ENCODE data around the gene NRTN. TPM values are rescaled to one million over a fixed set of nuclear protein-coding genes. Genes with fewer than 3 reads are reported as not detected.

Gene NRTN
- total and polyA plus RNA-seq, 2 donors (not counting 3 experiments of a cell fraction or from before 2014, with no cell fraction given), result 0.41 TPM; not detected in 1

GRCh38 chr19:5806905-5807304 is 2.0 kb downstream of the NRTN start:
- Histone ChIP-seq H3K4me1 (ENCODE audit: control insufficient read depth, extremely low read depth, insufficient read depth, low read length) (peaks cover 5% of the 10 kb centered on the region), H2AFZ (ENCODE audit: low read depth, low read length) (no peak overlapping the region), H3K9ac (replicated peaks; ENCODE audit: extremely low read depth, insufficient read depth, low read length) (no peak overlapping the region), H3K27me3 (ENCODE audit: control insufficient read depth in 2 of 2, insufficient read depth in 2 of 2, low read length in 2 of 2) (peaks cover 2 to 7% of the 10 kb centered on the region in 2 experiments), H3K9me3 (replicated peaks; ENCODE audit: control insufficient read depth, insufficient read depth, low read length) (no peaks in the 10 kb centered on the region), H3K36me3 (ENCODE audit: control insufficient read depth in 2 of 2, extremely low read depth in 1 of 2, insufficient read depth in 2 of 2, low read length in 2 of 2) (no peaks in the 10 kb centered on the region), H3K4me2 (ENCODE audit: insufficient read depth, low read length) (no peak overlapping the region), H3K4me3 (replicated peaks in 1 of 3; ENCODE audit: insufficient read depth in 1 of 3, low read depth in 1 of 3, low read length in 3 of 3) (no peak overlapping the region), H4K20me1 (replicated peaks; ENCODE audit: control insufficient read depth, extremely low read depth, insufficient read depth, low read length) (no peaks in the 10 kb centered on the region), H3K79me2 (ENCODE audit: control insufficient read depth, insufficient read depth, low read length) (no peaks in the 10 kb centered on the region), H3K27ac (ENCODE audit: insufficient read depth, low read depth, low read length) (no peak overlapping the region), H3K9me1 (replicated peaks; ENCODE audit: control insufficient read depth, extremely low read depth, insufficient read depth, low read length) (no peaks in the 10 kb centered on the region)
- FAIRE-seq, result no peak
- intact Hi-C loops (cut with micrococcal nuclease) (loop anchor here (10.0 kb wide), 1 partner anchor 178 kb away; no protein-coding TSS in a partner anchor), dilution Hi-C loops (cut with MboI; ENCODE audit: extremely low pct_ligation_motif_present, low sequenced_read_pairs) (no loop called here)
- CTCF ChIA-PET, result interaction anchor here (0.7 to 1.3 kb wide), 4 partner anchors 9 to 216 kb away, joined by 3 to 10 read pairs (median 3); no protein-coding TSS in a partner anchor
- POLR2A ChIA-PET, result no interaction called here
- no TSS peak for BruUV-seq (replicated peaks)
- no peak for TF ChIP-seq FOS (IDR thresholded peaks at IDR 0.05; ENCODE audit: borderline replicate concordance, insufficient read depth, low read length)
- no peak for TF ChIP-seq POLR2A (IDR thresholded peaks at IDR 0.05; ENCODE audit: low read depth, low read length)
- DNase-seq (ENCODE audit: low read depth, low spot score), result no peak

GRCh38 chr19:5808120-5808816 is 3.4 kb downstream of the NRTN start:
- BruUV-seq (replicated peaks), result no TSS peak
- no peak for TF ChIP-seq FOS (IDR thresholded peaks at IDR 0.05; ENCODE audit: borderline replicate concordance, insufficient read depth, low read length)
- TF ChIP-seq JUN (IDR thresholded peaks at IDR 0.05; ENCODE audit: borderline replicate concordance, insufficient read depth, insufficient read length, low read depth), result no peak
- TF ChIP-seq MAX (IDR thresholded peaks at IDR 0.05; ENCODE audit: insufficient read depth, insufficient read length), result no peak
- no peak for TF ChIP-seq POLR2AphosphoS5 (IDR thresholded peaks at IDR 0.05; ENCODE audit: insufficient read depth, low read depth, low read length)
- TF ChIP-seq MYC (IDR thresholded peaks at IDR 0.05; ENCODE audit: low read depth, low read length), result no peak
- TF ChIP-seq POLR2A (IDR thresholded peaks at IDR 0.05; ENCODE audit: low read depth, low read length), result no peak
- TF ChIP-seq GATA2 (IDR thresholded peaks at IDR 0.05; ENCODE audit: insufficient read depth, insufficient read length, low read depth, low read length), result no peak
- TF ChIP-seq CTCF (IDR thresholded peaks at IDR 0.05; ENCODE audit: extremely low read depth in 1 of 2, insufficient read depth in 1 of 2, low read depth in 1 of 2, low read length in 2 of 2), result no peak
- no peak for TF ChIP-seq EZH2 (IDR thresholded peaks at IDR 0.05; ENCODE audit: borderline replicate concordance, low read depth, low read length, severe bottlenecking)
- dilution Hi-C loops (cut with MboI; ENCODE audit: extremely low pct_ligation_motif_present, low sequenced_read_pairs), result no loop called here
- Histone ChIP-seq H2AFZ (ENCODE audit: low read depth, low read length) (no peak overlapping the region), H4K20me1 (replicated peaks; ENCODE audit: control insufficient read depth, extremely low read depth, insufficient read depth, low read length) (no peaks in the 10 kb centered on the region), H3K4me3 (replicated peaks in 1 of 3; ENCODE audit: insufficient read depth in 1 of 3, low read depth in 1 of 3, low read length in 3 of 3) (no peak overlapping the region), H3K36me3 (ENCODE audit: control insufficient read depth in 2 of 2, extremely low read depth in 1 of 2, insufficient read depth in 2 of 2, low read length in 2 of 2) (no peaks in the 10 kb centered on the region), H3K9me1 (replicated peaks; ENCODE audit: control insufficient read depth, extremely low read depth, insufficient read depth, low read length) (no peaks in the 10 kb centered on the region), H3K9me3 (replicated peaks; ENCODE audit: control insufficient read depth, insufficient read depth, low read length) (no peaks in the 10 kb centered on the region), H3K4me1 (ENCODE audit: control insufficient read depth, extremely low read depth, insufficient read depth, low read length) (peaks cover 5% of the 10 kb centered on the region), H3K9ac (replicated peaks; ENCODE audit: extremely low read depth, insufficient read depth, low read length) (no peak overlapping the region), H3K79me2 (ENCODE audit: control insufficient read depth, insufficient read depth, low read length) (no peaks in the 10 kb centered on the region), H3K4me2 (ENCODE audit: insufficient read depth, low read length) (no peak overlapping the region), H3K27ac (ENCODE audit: insufficient read depth, low read depth, low read length) (no peak overlapping the region), H3K27me3 (ENCODE audit: control insufficient read depth in 2 of 2, insufficient read depth in 2 of 2, low read length in 2 of 2) (peaks cover 2 to 7% of the 10 kb centered on the region in 2 experiments)
- FAIRE-seq, result no peak
- POLR2A ChIA-PET, result interaction anchor here (1.2 kb wide), 1 partner anchor 20 kb away, joined by 3 read pairs; no protein-coding TSS in a partner anchor
- CTCF ChIA-PET, result interaction anchor here (0.6 to 1.2 kb wide), 4 partner anchors 20 to 214 kb away, joined by 3 to 6 read pairs (median 4); no protein-coding TSS in a partner anchor
- intact Hi-C loops (cut with micrococcal nuclease), result loop anchor here (10.0 kb wide), 1 partner anchor 177 kb away; no protein-coding TSS in a partner anchor
- no peak for DNase-seq (ENCODE audit: low read depth, low spot score)

Measured in endothelial cell of umbilical vein (primary cell).